SU-DHL-6 (cell line): ENCODE results near the gene IFITM1.

Source experiments
- H2AFZ ChIP-seq: fragments of 200-600 bp; sonication (generic); 2 replicates; pipeline ENCODE4 v1.6.1; 2014; ENCODE audit warnings: low read depth, mild to moderate bottlenecking, moderate library complexity, mixed read lengths, antibody characterized with exemption, low read length; ENCODE audit not compliant: severe bottlenecking
- H3F3A ChIP-seq: fragments of 200-600 bp; shearing (Covaris generic); 2 replicates; pipeline ENCODE4 v1.6.0; 2016; ENCODE audit warnings: antibody characterized with exemption, mild to moderate bottlenecking; ENCODE audit not compliant: insufficient read depth
- H3K27ac ChIP-seq: fragments of 200-600 bp; sonication (generic); 2 replicates; pipeline ENCODE4 v1.5.1; 2016; ENCODE audit warnings: low read depth, mild to moderate bottlenecking, low read length, moderate library complexity, mixed read lengths
- H3K27me3 ChIP-seq: fragments of 200-600 bp; sonication (generic), shearing (Covaris generic); 2 replicates; pipeline ENCODE4 v1.6.0; 2014; ENCODE audit warnings: mild to moderate bottlenecking, low read length
- H3K36me3 ChIP-seq: fragments of 200-600 bp; sonication (generic); 2 replicates; pipeline ENCODE4 v1.6.1; 2014; ENCODE audit warnings: mild to moderate bottlenecking, low read length, mixed read lengths
- H3K4me2 ChIP-seq: fragments of 300-600, 200-600 bp; shearing (Covaris generic), sonication (generic); 2 replicates; pipeline ENCODE4 v1.6.0; 2014; ENCODE audit warnings: low read length, low read depth, mild to moderate bottlenecking; ENCODE audit not compliant: poor library complexity, severe bottlenecking
- H3K4me3 ChIP-seq: fragments of 200-600 bp; sonication (generic); 2 replicates; pipeline ENCODE4 v1.5.1; 2014; ENCODE audit warnings: antibody characterized with exemption, low read length, mild to moderate bottlenecking, mixed read lengths; ENCODE audit not compliant: insufficient read depth, poor library complexity, severe bottlenecking
- H3K79me2 ChIP-seq: fragments of 200-600 bp; sonication (generic); 2 replicates; pipeline ENCODE4 v1.6.1; 2014; ENCODE audit warnings: mild to moderate bottlenecking, low read length, moderate library complexity; ENCODE audit not compliant: insufficient read depth
- H3K9ac ChIP-seq: fragments of 200-600 bp; sonication (generic); 2 replicates; pipeline ENCODE4 v1.7.0; 2014; ENCODE audit warnings: mild to moderate bottlenecking, low read length
- H3K9me2 ChIP-seq: fragments of 200-600 bp; sonication (generic); replicated peaks from 2 replicates; pipeline ENCODE4 v1.6.1; 2014; ENCODE audit warnings: low read length; ENCODE audit not compliant: insufficient read depth
- H3K9me3 ChIP-seq: fragments of 200-600 bp; sonication (generic); 2 replicates; pipeline ENCODE4 v1.6.1; 2014; ENCODE audit warnings: low read length, mixed read lengths; ENCODE audit not compliant: insufficient read depth
- H4K20me1 ChIP-seq: fragments of 200-600 bp; sonication (generic); 2 replicates; pipeline ENCODE4 v1.6.1; 2014; ENCODE audit warnings: low read depth, mild to moderate bottlenecking, antibody characterized with exemption, low read length, moderate library complexity, mixed read lengths
- CTCF ChIP-seq: fragments of 200-600 bp; sonication (generic); IDR thresholded peaks from one replicate; pipeline ENCODE4 v1.5.1; 2017; ENCODE audit warnings: antibody characterized with exemption, mild to moderate bottlenecking, low read length, moderate library complexity; ENCODE audit not compliant: insufficient read depth, poor library complexity, severe bottlenecking
- EZH2phosphoT487 ChIP-seq: fragments of 200-600 bp; sonication (generic), shearing (Covaris generic); conservative IDR thresholded peaks from 2 replicates; pipeline ENCODE4 v1.6.1; 2018; ENCODE audit warnings: mild to moderate bottlenecking, antibody characterized with exemption, low read length, moderate library complexity, mixed read lengths

IFITM1 gene

GRCh38 chr11:335779-336658, 22.2 kb downstream of the IFITM1 start:
- no peak overlapping the region for H3K4me2 ChIP-seq
- no peaks in the 10 kb centered on the region for H4K20me1 ChIP-seq
- H3K9me2 ChIP-seq, result no peaks in the 10 kb centered on the region
- no peak overlapping the region for H3K9ac ChIP-seq
- no peaks in the 10 kb centered on the region for H3K9me3 ChIP-seq
- no peaks in the 10 kb centered on the region for H3K79me2 ChIP-seq
- no peaks in the 10 kb centered on the region for H3K27me3 ChIP-seq
- TF ChIP-seq CTCF (no peak), EZH2phosphoT487 (no peak)
- no peak overlapping the region for H3K4me3 ChIP-seq
- H3F3A ChIP-seq, result no peaks in the 10 kb centered on the region
- no peak overlapping the region for H2AFZ ChIP-seq
- no peaks in the 10 kb centered on the region for H3K36me3 ChIP-seq
- H3K27ac ChIP-seq, result no peak overlapping the region

GRCh38 chr11:336659-337198, 22.9 kb downstream of the IFITM1 start:
- Histone ChIP-seq H3K4me2 (no peak overlapping the region), H3K9ac (no peak overlapping the region), H3K9me3 (no peaks in the 10 kb centered on the region), H3K4me3 (no peak overlapping the region), H3K79me2 (no peaks in the 10 kb centered on the region), H3K36me3 (no peaks in the 10 kb centered on the region), H3F3A (0 out of 2 replicates have a peak, but pooled peaks cover under 1% of the 10 kb centered on the region), H3K27ac (no peak overlapping the region), H4K20me1 (no peaks in the 10 kb centered on the region), H3K9me2 (no peaks in the 10 kb centered on the region), H2AFZ (no peak overlapping the region), H3K27me3 (no peaks in the 10 kb centered on the region)
- TF ChIP-seq CTCF, result no peak
- no peak for TF ChIP-seq EZH2phosphoT487

- Histone ChIP-seq H3K4me2 (no peak overlapping the region), H3K9me2 (no peaks in the 10 kb centered on the region), H3K27me3 (no peaks in the 10 kb centered on the region), H3K79me2 (no peaks in the 10 kb centered on the region), H2AFZ (no peak overlapping the region), H3K9me3 (no peaks in the 10 kb centered on the region), H3F3A (0 out of 2 replicates have a peak, but pooled peaks cover 7% of the 10 kb centered on the region), H3K27ac (no peak overlapping the region), H4K20me1 (no peaks in the 10 kb centered on the region), H3K9ac (no peak overlapping the region), H3K36me3 (no peaks in the 10 kb centered on the region), H3K4me3 (no peak overlapping the region)
- TF ChIP-seq EZH2phosphoT487 (no peak), CTCF (no peak)
Measured at GRCh38 chr11:337711-338110, 23.9 kb downstream of the IFITM1 start.
